ENCODE data around the gene ADAMTSL4.
"Not testable (repeated sequence)": the region's sequence is repeated elsewhere in the genome, so short reads cannot be mapped to it uniquely, and the experiment has no call there.

The ADAMTSL4 gene

GRCh38 chr1:150555971-150556865 is 7.0 kb downstream of the ADAMTSL4 start:
- no peak for DNase-seq

- DNase-seq = no peak
These were observed 7.9 kb downstream of the ADAMTSL4 start for GRCh38 chr1:150557065-150557600.

GRCh38 chr1:150557813-150558212 is 8.6 kb downstream of the ADAMTSL4 start:
- DNase-seq = no peak

GRCh38 chr1:150558303-150558704 is 9.1 kb downstream of the ADAMTSL4 start:
- DNase-seq = no peak

GRCh38 chr1:150558761-150559655 is 9.8 kb downstream of the ADAMTSL4 start:
- DNase-seq = no peak

GRCh38 chr1:150559656-150560010 is 10.4 kb downstream of the ADAMTSL4 start:
- DNase-seq = no peak

GRCh38 chr1:150560011-150560438 is 10.8 kb downstream of the ADAMTSL4 start:
- DNase-seq = peak; percentile 67

GRCh38 chr1:150560576-150561253 is 11.5 kb downstream of the ADAMTSL4 start:
- DNase-seq = peak; percentile 82

GRCh38 chr1:150561254-150561973 is 12.2 kb downstream of the ADAMTSL4 start:
- DNase-seq = peak; percentile 55

GRCh38 chr1:150561974-150562445 is 12.8 kb downstream of the ADAMTSL4 start:
- DNase-seq = peak; percentile 84

GRCh38 chr1:150562446-150563339 is 13.5 kb downstream of the ADAMTSL4 start:
- DNase-seq = peak; percentile 52

GRCh38 chr1:150563340-150564038 is 14.3 kb downstream of the ADAMTSL4 start:
- DNase-seq = no peak

- no peak for DNase-seq
These were observed 15.1 kb downstream of the ADAMTSL4 start for GRCh38 chr1:150564051-150564991.

GRCh38 chr1:150565240-150565991 is 16.2 kb downstream of the ADAMTSL4 start:
- DNase-seq = not testable (repeated sequence)

GRCh38 chr1:150566589-150567340 is 17.6 kb downstream of the ADAMTSL4 start:
- DNase-seq = no peak

- DNase-seq = no peak
These were observed 18.1 kb downstream of the ADAMTSL4 start for GRCh38 chr1:150567341-150567716.

Data from stimulated activated CD4-positive, alpha-beta T cell treated with anti-CD3 and anti-CD28 coated beads, Interleukin-12 subunit alpha, Interleukin-12 subunit beta, amount 100 ng/mL, for 4 hours (primary cell).